CD4-positive, alpha-beta T cell (primary cell): ENCODE results near the gene PDHA1. TPM values are rescaled to one million over a fixed set of nuclear protein-coding genes. Genes with fewer than 3 reads are reported as not detected.

Source experiments
- ATAC-seq: fragments of 200-7000 bp; cut with Tn5 transposase; one replicate; pipeline ENCODE4 v1.10.0; 2022; ENCODE audit warnings: mild to moderate bottlenecking; ENCODE audit not compliant: poor library complexity
- CTCF ChIA-PET: fragments of 350-600 bp; sonication (Branson Sonifier 250); formaldehyde crosslinking; loops from one replicate; lab custom pipeline; 2021; ENCODE audit warnings: antibody characterized with exemption, inconsistent platforms; lab: Charles Lee
- POLR2A ChIA-PET: fragments of 350-600 bp; sonication (Branson Sonifier 250); formaldehyde crosslinking; loops from one replicate; lab custom pipeline; 2021; ENCODE audit warnings: antibody characterized with exemption, inconsistent platforms; lab: Charles Lee
- DNase-seq, 14 experiments: peaks; one replicate each; pipeline ENCODE4 v3.0.0-alpha.2; 2013 to 2020; ENCODE audit warnings: mixed read lengths in 2 of 14
- H3K27ac ChIP-seq, 2 donors: one replicate each; pipeline versions ENCODE4 v1.5.1 to v1.7.0; 2013; ENCODE audit warnings: low read length in 2 of 2, low read depth in 1 of 2, mild to moderate bottlenecking in 1 of 2
- H3K27me3 ChIP-seq, 2 experiments: 1 replicate in 1 of 2; 2 replicates in 1 of 2; pipeline versions ENCODE4 v1.6.1 to v1.7.0; 2013; ENCODE audit warnings: low read length in 2 of 2, control low read depth in 1 of 2, mild to moderate bottlenecking in 1 of 2, moderate library complexity in 1 of 2; ENCODE audit not compliant: insufficient read depth in 2 of 2, control insufficient read depth in 1 of 2
- H3K36me3 ChIP-seq: one replicate; pipeline ENCODE4 v1.6.1; 2013; ENCODE audit warnings: low read length, control low read depth; ENCODE audit not compliant: insufficient read depth
- H3K4me1 ChIP-seq: one replicate; pipeline ENCODE4 v1.6.1; 2013; ENCODE audit warnings: low read length, control low read depth; ENCODE audit not compliant: insufficient read depth
- H3K4me3 ChIP-seq: one replicate; pipeline ENCODE4 v1.5.1; 2013; ENCODE audit warnings: mild to moderate bottlenecking, low read length, moderate library complexity
- H3K9me3 ChIP-seq, 2 experiments: 1 replicate in 1 of 2; 2 replicates in 1 of 2; pipeline versions ENCODE4 v1.6.1 to v1.7.0; 2013; ENCODE audit warnings: low read length in 2 of 2, mild to moderate bottlenecking in 2 of 2, control low read depth in 1 of 2, moderate library complexity in 1 of 2; ENCODE audit not compliant: control insufficient read depth in 1 of 2, insufficient read depth in 1 of 2
- H3K27ac Mint-ChIP-seq: one replicate; pipeline ENCODE4 v1.8.0; 2020; ENCODE audit warnings: mixed read lengths
- H3K27me3 Mint-ChIP-seq: one replicate; pipeline ENCODE4 v1.8.0; 2021; ENCODE audit warnings: mixed read lengths
- H3K36me3 Mint-ChIP-seq: one replicate; pipeline ENCODE4 v1.8.0; 2021; ENCODE audit warnings: low read depth, mixed read lengths
- H3K4me1 Mint-ChIP-seq: one replicate; pipeline ENCODE4 v1.8.0; 2021; ENCODE audit warnings: low read depth, mixed read lengths
- H3K4me3 Mint-ChIP-seq: one replicate; pipeline ENCODE4 v1.8.0; 2020; ENCODE audit warnings: mild to moderate bottlenecking, mixed read lengths
- H3K9me3 Mint-ChIP-seq: one replicate; pipeline ENCODE4 v1.8.0; 2020; ENCODE audit warnings: mixed read lengths
- CTCF ChIP-seq: fragments of 200-600 bp; IDR thresholded peaks from one replicate; pipeline ENCODE4 v1.8.0; 2022; ENCODE audit warnings: antibody characterized with exemption, mild to moderate bottlenecking
- intact Hi-C, 2 experiments: fragments of 100-400 bp; cut with DNase I in 1 of 2; cut with micrococcal nuclease in 1 of 2; formaldehyde crosslinking; loops; one replicate each; pipeline versions ENCODE4 v1.15.1 to v1.9.0; 2023 to 2025; cut with DNase I, micrococcal nuclease
- total RNA-seq, 174 experiments: library from RNA in 2 of 174; stranded (reverse) in 2 of 174; gene quantifications; one replicate each; pipeline ENCODE4 v1.2.3 and lab custom pipeline; 2021 to 2026

The PDHA1 gene
- total RNA-seq, 2 experiments from 2014 or later = 95.8 to 99.0 TPM

- DNase-seq (no peak), ATAC-seq (no peak)
- ChIA-PET CTCF (interaction anchor here (0.6 to 2.2 kb wide), 3 partner anchors 9 to 562 kb away, joined by 3 to 5 read pairs (median 4); no protein-coding TSS in a partner anchor), POLR2A (no interaction called here)
- Mint-ChIP-seq H3K4me1 (no peaks in the 10 kb centered on the region), H3K27ac (no peak overlapping the region), H3K4me3 (no peak overlapping the region), H3K27me3 (no peaks in the 10 kb centered on the region), H3K9me3 (no peaks in the 10 kb centered on the region), H3K36me3 (peaks cover 67% of the 10 kb centered on the region)
- Histone ChIP-seq H3K9me3 (no peaks in the 10 kb centered on the region), H3K4me1 (no peaks in the 10 kb centered on the region), H3K27ac (no peak overlapping the region), H3K4me3 (no peak overlapping the region), H3K36me3 (peaks cover 54% of the 10 kb centered on the region), H3K27me3 (no peaks in the 10 kb centered on the region)
- intact Hi-C loops = no loop called here
- no peak for TF ChIP-seq CTCF
These were observed 18.0 kb downstream of the PDHA1 start for GRCh38 chrX:19361701-19362100.

- Histone ChIP-seq H3K27me3 (no peaks in the 10 kb centered on the region), H3K4me1 (peaks cover 11% of the 10 kb centered on the region), H3K36me3 (peaks cover 4% of the 10 kb centered on the region), H3K9me3 (no peaks in the 10 kb centered on the region), H3K4me3 (no peak overlapping the region), H3K27ac (no peak overlapping the region)
- no peaks in the 10 kb centered on the region for H3K9me3 Mint-ChIP-seq
- H3K27ac Mint-ChIP-seq = no peak overlapping the region
- TF ChIP-seq CTCF = no peak
- DNase-seq = no peak
- H3K36me3 Mint-ChIP-seq = peaks cover 13% of the 10 kb centered on the region
- ChIA-PET CTCF (no interaction called here), POLR2A (no interaction called here)
- intact Hi-C loops = no loop called here
- ATAC-seq = no peak
- H3K27me3 Mint-ChIP-seq = no peaks in the 10 kb centered on the region
- peaks cover 9% of the 10 kb centered on the region for H3K4me1 Mint-ChIP-seq
- H3K4me3 Mint-ChIP-seq = no peak overlapping the region
These were observed 24.8 kb downstream of the PDHA1 start for GRCh38 chrX:19368576-19368975.

GRCh38 chrX:19370061-19370460 lies 26.3 kb downstream of the PDHA1 start:
- Histone ChIP-seq H3K9me3 (no peaks in the 10 kb centered on the region), H3K4me1 (peaks cover 11% of the 10 kb centered on the region), H3K4me3 (no peak overlapping the region), H3K27ac (no peak overlapping the region), H3K27me3 (no peaks in the 10 kb centered on the region), H3K36me3 (no peaks in the 10 kb centered on the region)
- intact Hi-C loops = loop anchor here (5.0 to 10.0 kb wide), 5 partner anchors 147 to 697 kb away; partner anchors contain the start of genes BCLAF3 (in 1 of the 2) and MAP3K15 (in 1 of the 2)
- ChIA-PET CTCF (no interaction called here), POLR2A (no interaction called here)
- ATAC-seq (no peak), DNase-seq (no peak)
- no peaks in the 10 kb centered on the region for H3K9me3 Mint-ChIP-seq
- H3K27ac Mint-ChIP-seq = no peak overlapping the region
- no peaks in the 10 kb centered on the region for H3K27me3 Mint-ChIP-seq
- no peak overlapping the region for H3K4me3 Mint-ChIP-seq
- TF ChIP-seq CTCF = no peak
- H3K4me1 Mint-ChIP-seq = peaks cover 9% of the 10 kb centered on the region
- H3K36me3 Mint-ChIP-seq = peaks cover 13% of the 10 kb centered on the region
